Adipose tissue (tissue), 3 donors: ENCODE results near the gene ASTL. TPM values are rescaled to one million over a fixed set of nuclear protein-coding genes. Genes with fewer than 3 reads are reported as not detected.

Experiments used
- H3K27ac ChIP-seq: one replicate; pipeline ENCODE4 v1.5.1; 2013; ENCODE audit warnings: low read depth, low read length
- WGBS, 3 donors: extraction: QIAGEN DNeasy Blood & Tissue Kit; methylation state at CpG; one replicate each; pipeline ENCODE4 v1.1.7; 2013; 5-methylcytosine and 5-hydroxymethylcytosine counted together
- polyA plus RNA-seq, 3 donors: library from polyadenylated mRNA; stranded (reverse); fragments of 200-250 nt; gene quantifications; one replicate each; pipeline ENCODE4 v1.2.3, GENCODE V29; 2013
- donor health status: healthy with polysubstance abuse.
- donor health status: Bipolar disorder and iron deficiency.
- donor health status: healthy.

The ASTL gene
- polyA plus RNA-seq, 3 donors, result 0.10 TPM; not detected in 2

DNA sequence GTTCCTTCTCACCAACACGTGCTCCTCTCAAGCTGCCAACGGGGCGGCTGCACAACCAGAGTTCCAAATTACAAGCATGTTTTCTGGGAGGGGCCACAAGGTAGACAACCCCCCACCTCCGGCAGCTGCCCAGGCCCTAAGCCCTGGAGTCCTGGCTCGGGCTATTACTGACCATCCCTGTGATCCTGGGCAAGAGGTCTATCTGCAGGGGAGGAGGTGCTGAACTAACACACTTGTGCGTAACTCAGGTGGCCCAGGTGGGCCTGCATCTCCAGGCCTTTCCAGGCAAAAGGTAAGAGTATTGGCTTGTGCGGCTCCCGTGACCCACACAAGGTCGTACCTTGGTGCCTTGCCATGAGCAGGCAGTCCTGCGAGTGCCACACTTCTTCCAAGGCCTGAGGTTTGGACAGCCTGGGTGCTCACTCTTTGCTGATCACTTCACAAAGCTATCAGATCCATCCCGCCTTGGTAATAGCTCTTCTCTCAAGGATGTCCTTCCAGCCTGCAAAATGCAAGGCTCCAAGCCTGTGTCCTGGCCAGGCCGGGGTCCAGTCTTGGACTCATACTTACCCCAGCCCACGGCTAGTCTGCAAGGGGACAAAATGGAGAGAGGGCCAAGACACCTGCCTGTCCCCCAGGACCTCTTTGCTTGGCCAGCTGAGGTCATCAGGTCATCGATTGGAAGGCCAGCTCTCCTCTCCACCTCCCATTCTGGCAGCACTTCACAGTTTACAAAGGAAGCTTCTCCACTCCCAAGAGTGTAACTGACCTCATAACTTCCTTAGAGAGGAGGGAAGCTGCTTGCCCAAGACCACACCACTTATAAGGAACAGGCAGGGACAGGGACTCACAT, 55.9 kb downstream of the ASTL start:
- 83 to 87% (median 84%) methylated on average over 14 of the region's 14 CpGs for WGBS, 3 donors
- no peak overlapping the region for H3K27ac ChIP-seq

DNA sequence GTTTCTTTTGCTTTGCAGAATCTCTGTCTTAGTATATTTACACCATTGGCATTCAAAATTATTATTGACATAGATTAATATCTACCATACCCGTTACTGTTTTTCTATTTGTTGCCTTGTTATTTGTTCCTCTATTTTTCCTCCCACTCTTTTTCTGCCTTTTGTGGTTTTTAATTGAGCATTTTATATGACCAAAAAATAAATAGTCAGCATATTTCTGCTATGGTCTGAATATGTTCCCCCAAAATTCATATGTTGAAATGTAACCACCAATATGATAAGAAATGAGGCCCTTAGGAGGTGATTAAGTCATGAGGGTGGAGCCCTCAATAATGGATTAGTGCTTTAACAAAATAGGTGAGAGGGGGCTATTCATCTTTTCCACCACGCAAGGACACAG, 57.3 kb downstream of the ASTL start:
- H3K27ac ChIP-seq, result no peak overlapping the region
- WGBS, 3 donors, result 88 to 95% (median 92%) methylated on average over 2 of the region's 2 CpGs

DNA sequence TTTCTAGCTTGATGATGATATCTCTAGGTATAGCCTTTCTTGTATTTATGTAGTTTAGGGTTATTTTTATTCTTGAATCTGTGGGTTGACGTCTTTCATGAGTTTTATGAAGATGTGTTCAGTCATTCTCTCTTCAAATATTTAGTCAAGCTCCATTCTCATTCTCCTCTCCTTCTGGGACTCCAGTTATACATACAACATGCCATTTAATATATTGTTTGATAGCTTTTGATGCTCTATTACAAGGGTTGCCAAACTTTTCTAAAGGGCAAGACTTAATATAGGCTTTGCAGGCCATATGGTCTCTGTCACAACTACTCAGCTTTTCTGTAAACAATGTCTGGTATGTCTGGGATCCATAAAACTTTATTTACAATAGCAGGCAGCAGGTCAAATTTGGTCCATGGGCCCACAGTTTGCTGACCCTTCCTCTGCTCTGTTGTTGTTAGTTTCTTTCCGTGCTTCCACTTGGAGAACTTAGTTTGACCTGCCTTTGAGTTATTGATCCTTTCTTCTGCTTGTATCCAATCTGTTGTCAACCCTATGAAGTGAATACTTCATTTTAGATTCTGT, 63.0 kb downstream of the ASTL start:
- 72 to 82% (median 80%) methylated on average over 2 of the region's 2 CpGs for WGBS, 3 donors
- H3K27ac ChIP-seq, result no peak overlapping the region

DNA sequence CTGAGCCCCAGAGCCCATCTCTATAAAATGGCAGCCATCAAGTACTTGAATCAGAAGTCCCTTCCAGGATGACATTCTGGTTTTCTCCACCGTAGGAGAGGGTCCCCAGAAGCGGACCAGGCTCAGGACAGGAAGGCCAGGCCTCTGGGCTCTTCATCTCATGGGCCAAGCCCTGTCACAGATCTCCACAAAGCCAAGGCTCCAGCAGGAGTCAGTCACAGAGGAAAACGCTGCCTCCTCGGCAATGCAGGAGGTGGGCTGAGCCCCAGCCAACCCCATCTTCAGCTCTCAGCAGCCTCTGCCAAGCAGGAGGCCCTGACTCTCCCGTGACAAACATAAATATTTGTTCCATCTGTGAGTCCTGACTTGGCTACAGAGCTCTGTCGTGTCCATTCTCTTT, 64.1 kb downstream of the ASTL start:
- no peak overlapping the region for H3K27ac ChIP-seq
- WGBS, 3 donors, result 73 to 81% (median 77%) methylated on average over 6 of the region's 6 CpGs

GRCh38 chr2:96073170-96073775, 65.0 kb downstream of the ASTL start:
- no peak overlapping the region for H3K27ac ChIP-seq
- 72 to 84% (median 76%) methylated on average over 7 of the region's 7 CpGs for WGBS, 3 donors

Other genes with a start within 250 kb of the ASTL start
- 1 to 10 TPM; 1.1 to 1.5 (median 1.3) TPM for gene ANKRD36C, start 146.7 kb downstream of the ASTL start, polyA plus RNA-seq
- gene GPAT2, start 103.6 kb downstream of the ASTL start, polyA plus RNA-seq, result 1 to 10 TPM; 1.6 to 7.9 (median 2.5) TPM
- gene ADRA2B, start 21.9 kb downstream of the ASTL start, polyA plus RNA-seq, result 1 to 10 TPM in 1 of 3 donors, under 1 TPM in 2; 0.35 to 2.6 (median 0.98) TPM
- 10 to 100 TPM in 1 of 3 donors, 1 to 10 TPM in 2; 2.3 to 15.6 (median 7.8) TPM for gene DUSP2, start 6.9 kb upstream of the ASTL start, polyA plus RNA-seq
- gene STARD7, start 70.3 kb upstream of the ASTL start, polyA plus RNA-seq, result 10 to 100 TPM; 33.3 to 53.4 (median 48.0) TPM
- 10 to 100 TPM; 12.3 to 27.7 (median 18.8) TPM for gene TMEM127, start 127.5 kb upstream of the ASTL start, polyA plus RNA-seq
- 10 to 100 TPM; 34.1 to 62.3 (median 35.9) TPM for gene CIAO1, start 127.7 kb upstream of the ASTL start, polyA plus RNA-seq
- gene SNRNP200, start 167.0 kb upstream of the ASTL start, polyA plus RNA-seq, result 10 to 100 TPM; 45.7 to 70.3 (median 50.2) TPM
- gene ITPRIPL1, start 186.8 kb upstream of the ASTL start, polyA plus RNA-seq, result 1 to 10 TPM in 2 of 3 donors, under 1 TPM in 1; 0.36 to 2.1 (median 1.2) TPM
- gene NCAPH, start 197.3 kb upstream of the ASTL start, polyA plus RNA-seq, result under 1 TPM; 0.17 to 0.79 (median 0.39) TPM